HG03135 (cell line): ENCODE results near the gene PXT1.

Experiments
- ATAC-seq: cut with Tn5 transposase; IDR thresholded peaks from one replicate; pipeline ENCODE4 v1.9.1; 2021; ENCODE audit warnings: mild to moderate bottlenecking, moderate library complexity; ENCODE audit not compliant: unreplicated experiment

PXT1 gene

DNA sequence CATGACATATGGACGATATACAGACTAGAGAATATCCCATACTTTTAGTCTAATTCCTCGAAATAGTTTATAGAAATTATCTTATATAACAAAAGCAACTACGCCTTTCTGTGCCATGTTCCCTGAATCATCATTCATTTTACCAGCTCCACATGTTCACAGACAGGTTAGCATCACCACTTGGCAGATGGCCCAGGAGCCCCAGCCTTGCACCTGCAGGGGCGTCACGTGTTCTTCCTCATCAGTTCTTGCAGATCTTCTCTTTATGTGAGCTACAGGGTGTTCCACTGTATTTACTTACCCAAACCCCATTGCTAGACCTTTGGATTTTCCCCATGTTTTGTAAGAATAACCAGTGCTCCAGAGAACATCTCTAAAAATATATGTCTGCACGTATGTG, 93.4 kb downstream of the PXT1 start:
- ATAC-seq = no peak

DNA sequence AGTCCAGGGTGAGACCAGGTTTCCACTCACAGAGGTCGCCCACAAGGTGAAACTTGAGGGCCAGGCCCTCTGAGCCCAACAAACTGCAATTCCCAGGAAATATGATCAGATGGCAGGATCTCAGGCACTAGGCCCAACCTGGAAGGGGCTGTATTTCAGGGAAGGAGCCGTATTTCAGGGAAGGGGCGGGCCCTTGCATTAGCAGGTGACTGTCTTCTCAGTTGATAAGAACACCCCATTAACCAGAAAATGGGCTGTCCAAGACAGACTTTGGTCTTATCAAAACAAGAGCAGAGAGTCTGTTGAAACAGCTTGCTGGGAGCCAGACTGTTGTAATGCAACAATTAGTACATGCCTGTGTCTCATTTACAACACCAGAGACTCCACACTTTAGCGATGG, 95.0 kb downstream of the PXT1 start:
- no peak for ATAC-seq

GRCh38 chr6:36346486-36347273, 96.0 kb downstream of the PXT1 start:
- ATAC-seq = no peak

DNA sequence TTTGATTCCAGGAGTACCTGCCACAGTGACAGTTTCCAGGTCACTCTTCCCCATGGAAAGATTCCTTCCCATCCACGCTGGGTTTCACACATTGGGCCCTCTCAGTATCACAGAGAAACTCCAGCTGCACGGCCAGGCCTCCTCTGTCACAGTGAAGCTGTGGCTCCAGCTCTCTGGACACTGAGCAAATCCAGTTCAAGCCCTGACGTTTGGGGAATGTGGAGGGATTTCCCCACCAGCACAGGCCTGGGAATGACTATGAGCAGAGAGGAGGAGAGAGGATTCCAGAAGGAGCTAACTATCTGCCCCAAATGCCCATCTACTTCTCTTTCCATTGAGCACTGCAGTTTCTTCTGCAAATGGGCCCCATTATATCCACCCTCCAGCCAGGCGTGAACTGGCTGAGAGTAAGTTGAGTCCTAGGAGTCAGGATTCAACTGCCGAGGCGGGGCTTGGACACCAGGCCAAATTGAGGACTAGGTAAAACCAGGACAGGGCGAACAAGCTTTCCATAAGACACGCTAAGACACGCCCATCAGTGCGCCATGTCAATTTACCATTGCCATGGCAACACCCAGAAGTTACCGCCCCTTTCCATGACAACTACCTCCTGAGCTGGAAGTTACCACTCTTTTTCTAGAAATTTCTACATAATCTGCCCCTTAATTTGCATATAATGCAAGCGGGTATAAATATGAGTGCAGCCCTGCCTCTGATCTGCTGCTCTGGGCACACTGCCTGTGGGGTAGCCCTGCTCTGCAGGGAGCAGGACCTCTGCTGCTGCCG, 96.8 kb downstream of the PXT1 start:
- no peak for ATAC-seq

DNA sequence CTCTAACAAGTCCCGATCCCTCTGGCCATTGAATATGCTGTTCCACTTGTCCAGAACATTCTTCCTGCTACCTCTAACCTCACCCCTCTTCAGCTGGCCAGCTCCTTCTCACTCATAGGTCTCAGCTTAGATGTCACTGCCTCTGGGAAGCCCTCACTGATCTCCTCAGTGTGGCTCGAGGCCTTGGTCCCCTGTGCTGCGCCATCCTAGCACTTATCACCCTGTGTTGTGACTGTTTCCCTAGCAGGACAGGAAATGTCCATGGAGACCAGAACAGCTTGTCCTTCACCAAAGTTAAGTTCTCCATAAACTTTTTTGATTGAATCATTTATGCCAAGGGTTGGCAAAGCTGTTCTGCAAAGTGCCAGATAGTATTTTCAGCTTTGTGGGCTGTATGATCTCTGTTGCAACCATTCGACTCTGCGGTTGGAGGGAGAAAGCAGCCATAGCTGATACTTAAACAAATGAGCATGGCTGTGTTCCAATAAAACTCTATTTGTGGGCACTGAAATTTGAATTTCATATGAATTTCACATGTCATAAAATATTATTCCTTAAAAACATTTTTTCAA, 99.5 kb downstream of the PXT1 start:
- no peak for ATAC-seq

DNA sequence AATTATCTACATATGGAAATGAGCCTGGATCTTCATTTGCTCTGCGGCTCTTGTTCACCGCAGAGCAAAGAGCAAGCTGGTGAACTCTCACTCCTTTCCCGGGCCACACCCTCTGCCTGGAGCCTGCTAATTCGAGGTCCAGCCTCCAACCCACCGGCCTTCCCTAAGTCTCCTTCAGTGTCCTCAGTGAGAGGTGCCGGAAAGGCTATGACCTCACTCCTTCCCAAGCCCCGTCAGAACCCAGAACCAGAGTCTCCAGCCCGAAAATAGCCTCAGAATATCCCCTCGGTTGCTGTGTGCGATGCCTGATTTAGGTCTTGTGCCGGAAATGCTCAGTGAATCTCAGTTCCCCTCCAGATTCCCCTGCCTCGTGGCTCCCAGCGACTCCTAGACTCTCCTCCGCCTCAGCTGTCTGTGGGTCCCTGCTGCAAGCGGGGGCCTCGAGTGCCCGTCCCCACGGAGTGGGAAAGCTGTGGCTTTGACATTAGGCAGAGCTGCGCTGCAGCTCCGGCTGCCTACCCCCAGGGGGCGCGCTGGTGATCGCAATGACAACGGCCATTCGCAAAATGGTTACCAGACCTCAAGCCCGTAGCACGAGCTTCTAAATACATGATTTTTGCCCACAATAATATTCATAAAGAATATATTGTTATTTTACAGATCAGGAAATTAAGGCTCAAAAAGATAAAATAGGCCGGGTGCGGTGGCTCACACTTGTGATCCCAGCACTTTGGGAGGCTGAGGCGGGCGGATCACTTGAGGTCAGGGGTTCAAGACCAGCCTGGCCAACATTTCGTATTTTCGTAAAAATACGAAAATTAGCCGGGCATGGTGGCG, 101.8 kb downstream of the PXT1 start:
- ATAC-seq = no peak
